GM19193 (cell line): ENCODE data around the gene SEBOX.

Source experiments
- POLR2A ChIP-seq: IDR thresholded peaks from 4 replicates; pipeline ENCODE4 v1.6.1; 2011; ENCODE audit not compliant: insufficient read depth, insufficient read length; ENCODE audit errors: extremely low read depth

SEBOX gene

DNA sequence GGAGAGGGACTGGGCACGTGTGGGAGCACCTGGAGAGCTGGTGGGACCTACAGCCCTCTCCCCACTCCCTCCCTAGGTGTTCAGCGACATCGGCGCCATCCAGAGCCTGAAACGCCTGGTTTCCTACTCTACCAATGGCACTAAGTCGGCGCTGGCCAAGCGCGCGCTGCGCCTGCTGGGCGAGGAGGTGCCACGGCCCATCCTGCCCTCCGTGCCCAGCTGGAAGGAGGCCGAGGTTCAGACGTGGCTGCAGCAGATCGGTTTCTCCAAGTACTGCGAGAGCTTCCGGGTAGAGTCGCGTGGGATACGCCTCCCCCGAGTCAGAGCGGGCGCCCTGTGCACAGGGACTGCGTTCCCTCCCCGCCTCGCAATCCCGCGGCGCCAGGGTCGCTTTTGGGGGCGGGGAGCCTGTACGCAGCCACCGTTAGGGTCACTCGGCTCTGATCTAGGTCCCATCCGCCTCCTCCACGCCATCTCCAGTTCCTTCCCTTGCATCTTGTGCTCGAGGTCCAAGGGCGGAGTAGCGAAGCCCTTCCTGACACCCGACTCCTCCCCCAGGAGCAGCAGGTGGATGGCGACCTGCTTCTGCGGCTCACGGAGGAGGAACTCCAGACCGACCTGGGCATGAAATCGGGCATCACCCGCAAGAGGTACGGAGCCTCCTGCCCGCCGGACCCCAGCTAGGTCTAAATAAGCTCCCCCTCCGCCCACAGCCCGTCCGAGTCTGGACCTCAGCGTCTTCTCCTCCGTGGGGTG lies 19.5 kb upstream of the SEBOX start:
- TF ChIP-seq POLR2A, result peak; percentile 55

DNA sequence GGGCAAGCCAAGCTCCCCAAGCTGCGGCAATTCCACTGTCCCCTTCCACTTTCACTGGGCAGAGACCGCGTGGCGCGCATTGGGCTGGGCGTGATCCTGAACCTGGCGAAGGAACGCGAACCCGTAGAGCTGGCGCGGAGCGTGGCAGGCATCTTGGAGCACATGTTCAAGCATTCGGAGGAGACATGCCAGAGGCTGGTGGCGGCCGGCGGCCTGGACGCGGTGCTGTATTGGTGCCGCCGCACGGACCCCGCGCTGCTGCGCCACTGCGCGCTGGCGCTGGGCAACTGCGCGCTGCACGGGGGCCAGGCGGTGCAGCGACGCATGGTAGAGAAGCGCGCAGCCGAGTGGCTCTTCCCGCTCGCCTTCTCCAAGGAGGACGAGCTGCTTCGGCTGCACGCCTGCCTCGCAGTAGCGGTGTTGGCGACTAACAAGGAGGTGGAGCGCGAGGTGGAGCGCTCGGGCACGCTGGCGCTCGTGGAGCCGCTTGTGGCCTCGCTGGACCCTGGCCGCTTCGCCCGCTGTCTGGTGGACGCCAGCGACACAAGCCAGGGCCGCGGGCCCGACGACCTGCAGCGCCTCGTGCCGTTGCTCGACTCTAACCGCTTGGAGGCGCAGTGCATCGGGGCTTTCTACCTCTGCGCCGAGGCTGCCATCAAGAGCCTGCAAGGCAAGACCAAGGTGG lies 16.3 kb upstream of the SEBOX start:
- no peak for TF ChIP-seq POLR2A

DNA sequence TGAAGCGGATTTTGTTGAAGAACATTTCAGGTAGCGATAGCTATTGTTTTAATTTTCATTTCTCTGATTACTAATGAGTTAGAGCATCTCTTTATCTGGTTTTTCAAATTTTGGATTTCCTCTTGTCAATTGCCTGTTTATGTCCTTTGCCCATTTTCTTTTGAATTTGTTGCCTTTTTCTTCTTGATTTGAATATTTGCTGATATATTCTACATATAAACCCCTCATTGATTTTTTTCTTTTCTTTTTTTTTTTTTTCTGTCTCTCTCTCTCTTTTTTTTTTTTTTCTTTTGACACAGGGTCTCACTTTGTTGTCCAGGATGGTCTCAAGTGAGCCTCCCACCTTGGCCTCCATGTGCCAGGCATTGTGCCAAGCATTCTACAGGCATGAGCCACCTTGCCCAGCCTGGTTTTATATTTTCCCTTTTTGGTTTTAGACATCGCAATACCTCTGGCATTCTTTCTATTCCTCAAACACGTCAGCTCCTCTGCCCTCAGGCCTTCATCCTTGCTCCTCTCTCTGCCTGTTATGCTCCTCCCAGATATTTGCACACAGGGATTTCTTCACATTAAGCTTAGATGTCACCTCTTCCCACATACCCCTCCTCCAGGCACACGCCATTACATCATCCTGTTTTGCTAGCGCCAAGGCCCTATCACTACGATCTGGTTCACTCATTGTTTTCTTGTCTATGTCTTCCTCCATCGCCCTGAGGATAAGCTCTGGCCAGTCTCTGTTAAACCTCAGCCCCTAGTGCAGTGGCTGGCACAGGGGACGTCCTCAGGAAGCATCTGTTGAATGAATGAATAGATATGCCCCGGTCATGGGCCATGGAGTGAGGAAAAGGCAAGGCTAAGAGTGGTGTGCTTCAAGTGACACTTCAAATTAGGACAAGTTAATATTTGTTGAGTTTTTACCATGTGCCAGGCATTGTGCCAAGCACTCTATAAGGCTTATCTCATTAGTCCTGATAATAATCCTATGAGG lies 15.1 kb upstream of the SEBOX start:
- no peak for TF ChIP-seq POLR2A

DNA sequence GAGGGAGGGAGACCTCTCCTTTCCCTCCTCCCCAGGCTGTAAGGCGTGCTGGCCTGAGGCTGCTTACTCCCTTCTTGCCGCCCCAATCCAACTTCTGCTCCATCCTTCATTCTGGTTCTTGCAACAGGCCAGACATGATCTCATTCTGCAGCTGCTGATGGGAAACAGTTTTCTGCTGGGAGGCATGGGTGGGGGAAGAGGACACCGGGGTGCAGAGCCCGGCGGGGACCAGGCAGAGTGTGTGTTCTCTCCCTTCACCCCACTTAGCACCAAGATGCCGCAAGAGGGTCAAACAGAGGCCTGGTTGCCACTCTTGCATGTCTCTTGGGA lies 7.9 kb upstream of the SEBOX start:
- TF ChIP-seq POLR2A, result no peak

DNA sequence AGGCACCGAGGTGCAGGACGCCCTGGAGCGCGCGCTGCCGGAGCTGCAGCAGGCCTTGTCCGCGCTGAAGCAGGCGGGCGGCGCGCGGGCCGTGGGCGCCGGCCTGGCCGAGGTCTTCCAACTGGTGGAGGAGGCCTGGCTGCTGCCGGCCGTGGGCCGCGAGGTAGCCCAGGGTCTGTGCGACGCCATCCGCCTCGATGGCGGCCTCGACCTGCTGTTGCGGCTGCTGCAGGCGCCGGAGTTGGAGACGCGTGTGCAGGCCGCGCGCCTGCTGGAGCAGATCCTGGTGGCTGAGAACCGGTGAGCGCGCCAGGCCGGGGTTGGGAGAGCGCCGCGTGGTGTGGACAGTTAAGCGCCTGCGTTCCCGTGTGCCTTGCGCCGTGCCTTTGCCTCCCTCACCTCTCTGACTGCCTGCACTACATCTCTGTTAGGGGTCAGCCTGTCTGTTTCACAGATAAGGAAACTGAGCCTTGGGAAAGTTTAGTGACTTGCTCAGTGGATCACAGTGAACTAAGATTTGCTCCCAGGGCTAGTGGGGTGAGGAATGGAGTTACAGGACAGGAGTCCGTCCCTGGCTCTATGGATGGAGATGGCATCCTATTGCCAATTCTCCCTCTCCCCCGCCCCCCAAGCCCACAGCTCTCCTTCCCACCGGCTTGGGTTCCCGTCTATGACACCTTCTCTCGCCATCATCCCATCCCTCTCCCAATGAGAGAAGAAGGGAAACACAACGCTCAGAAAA lies 7.4 kb upstream of the SEBOX start:
- no peak for TF ChIP-seq POLR2A

DNA sequence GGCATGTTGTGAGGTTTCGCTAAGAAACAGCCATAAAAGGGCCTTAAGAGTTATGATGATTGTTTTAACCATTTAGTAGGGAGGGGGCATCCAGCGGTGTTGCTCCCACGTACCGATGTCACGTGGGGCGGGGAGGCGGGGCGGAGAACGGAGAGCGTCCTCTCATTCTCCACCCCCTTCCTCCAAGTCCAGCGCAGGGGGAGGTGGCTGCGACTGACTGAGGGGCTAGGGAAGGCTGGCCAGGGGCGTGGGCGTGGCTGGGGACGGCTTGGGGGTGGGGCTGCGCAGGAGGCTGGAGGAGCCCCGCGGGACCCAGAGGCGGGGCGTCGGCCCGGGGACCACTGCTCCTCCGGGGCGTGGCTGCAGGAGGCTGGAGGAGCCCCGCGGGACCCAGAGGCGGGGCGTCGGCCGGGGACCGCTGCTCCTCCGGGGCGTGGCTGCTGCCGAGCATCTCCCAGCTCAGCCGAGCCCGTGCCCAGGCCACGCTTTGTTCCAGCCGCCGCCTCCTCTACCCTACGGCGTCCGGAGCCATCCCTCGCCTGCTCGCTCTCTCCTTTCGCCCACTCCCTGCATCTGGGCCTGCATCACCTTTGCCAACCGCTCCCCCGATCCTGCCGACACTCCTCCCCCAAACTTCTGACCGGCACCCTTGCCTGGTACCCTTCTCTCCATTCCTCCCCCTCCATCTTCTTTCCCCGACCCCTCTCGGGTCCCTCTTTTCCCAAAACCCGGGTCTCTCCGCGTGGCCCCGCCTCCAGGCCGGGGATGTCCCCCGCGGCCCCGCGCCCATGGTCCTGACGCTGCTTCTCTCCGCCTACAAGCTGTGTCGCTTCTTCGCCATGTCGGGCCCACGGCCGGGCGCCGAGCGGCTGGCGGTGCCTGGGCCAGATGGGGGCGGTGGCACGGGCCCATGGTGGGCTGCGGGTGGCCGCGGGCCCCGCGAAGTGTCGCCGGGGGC lies 6.5 kb upstream of the SEBOX start, which contains the start of gene SARM1:
SARM1 (plus strand) TSS at position 450 of the 958 bp plus-strand sequence; CDS start at position 789, 339 bp downstream.
- peak; percentile 43 for TF ChIP-seq POLR2A

DNA sequence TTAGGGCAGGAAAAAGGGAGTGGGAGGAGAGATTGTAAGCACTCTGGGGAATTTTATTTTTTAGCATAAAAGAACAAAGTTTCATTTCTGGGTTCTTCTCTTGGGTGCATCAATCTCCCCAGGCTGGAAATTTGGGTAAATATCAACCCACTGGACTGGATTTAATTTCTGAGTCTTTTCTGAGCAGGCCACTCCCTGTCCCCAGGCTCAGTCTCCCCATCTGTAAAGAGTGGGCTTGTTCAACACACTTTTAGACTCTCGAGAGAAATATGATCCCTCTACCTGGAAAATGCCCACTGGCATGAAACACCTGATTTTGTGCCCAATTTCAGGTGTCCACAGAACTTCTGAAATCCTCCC lies 5.7 kb upstream of the SEBOX start:
- TF ChIP-seq POLR2A, result no peak

DNA sequence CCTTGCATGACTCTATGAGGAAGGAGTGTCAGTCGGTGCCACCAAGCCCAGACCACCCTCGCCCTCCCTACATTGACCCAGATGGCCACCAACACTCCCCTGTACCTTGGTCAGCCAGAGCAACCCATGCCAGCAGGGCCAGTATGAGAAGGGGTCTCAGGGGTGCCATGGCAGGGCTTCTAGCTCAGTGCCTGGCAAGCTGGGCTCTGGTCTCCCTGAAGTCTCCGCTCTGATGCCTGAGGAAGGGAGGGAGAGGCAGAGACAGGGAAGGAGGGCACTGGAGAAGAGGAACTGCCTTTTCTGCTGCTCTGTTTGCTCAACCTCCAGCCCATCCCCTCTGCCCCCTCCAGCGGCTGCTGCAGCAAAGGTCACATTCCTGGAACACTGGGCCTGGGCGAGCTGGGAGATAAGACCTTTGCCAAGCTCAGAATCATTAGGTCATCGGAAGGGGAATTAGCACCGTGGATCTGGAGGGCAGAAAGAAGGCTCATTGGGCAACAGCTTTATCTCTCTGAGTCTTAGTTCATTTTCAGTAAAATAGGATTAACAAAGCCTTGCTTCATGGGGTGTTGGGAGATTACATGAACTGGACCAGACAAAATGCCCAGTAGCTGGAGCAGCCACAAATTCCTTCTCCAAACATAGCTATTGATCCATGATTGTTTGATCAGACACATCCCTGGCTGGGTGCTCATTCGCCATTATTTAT lies 5.2 kb upstream of the SEBOX start, which contains the start of gene VTN:
VTN (minus strand) TSS at position 273 of the 709 bp plus-strand sequence; CDS start at position 169, 104 bp downstream.
- no peak for TF ChIP-seq POLR2A

DNA sequence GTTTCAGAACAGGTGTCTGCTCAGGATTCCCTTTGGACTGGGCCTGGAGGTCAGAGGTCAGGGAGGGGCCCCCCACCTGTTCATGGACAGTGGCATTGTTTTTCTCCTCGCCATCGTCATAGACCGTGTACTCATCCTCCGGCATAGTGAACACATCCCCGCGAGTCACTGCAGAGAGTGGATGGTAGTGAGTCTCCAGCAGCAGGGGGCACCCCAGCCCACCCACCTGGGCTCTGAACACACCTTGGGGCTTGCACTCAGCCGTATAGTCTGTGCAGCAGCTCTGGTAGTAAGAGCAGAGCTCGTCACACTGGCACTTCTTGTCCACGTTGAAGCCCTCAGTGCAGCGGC lies 4.7 kb upstream of the SEBOX start:
- no peak for TF ChIP-seq POLR2A

DNA sequence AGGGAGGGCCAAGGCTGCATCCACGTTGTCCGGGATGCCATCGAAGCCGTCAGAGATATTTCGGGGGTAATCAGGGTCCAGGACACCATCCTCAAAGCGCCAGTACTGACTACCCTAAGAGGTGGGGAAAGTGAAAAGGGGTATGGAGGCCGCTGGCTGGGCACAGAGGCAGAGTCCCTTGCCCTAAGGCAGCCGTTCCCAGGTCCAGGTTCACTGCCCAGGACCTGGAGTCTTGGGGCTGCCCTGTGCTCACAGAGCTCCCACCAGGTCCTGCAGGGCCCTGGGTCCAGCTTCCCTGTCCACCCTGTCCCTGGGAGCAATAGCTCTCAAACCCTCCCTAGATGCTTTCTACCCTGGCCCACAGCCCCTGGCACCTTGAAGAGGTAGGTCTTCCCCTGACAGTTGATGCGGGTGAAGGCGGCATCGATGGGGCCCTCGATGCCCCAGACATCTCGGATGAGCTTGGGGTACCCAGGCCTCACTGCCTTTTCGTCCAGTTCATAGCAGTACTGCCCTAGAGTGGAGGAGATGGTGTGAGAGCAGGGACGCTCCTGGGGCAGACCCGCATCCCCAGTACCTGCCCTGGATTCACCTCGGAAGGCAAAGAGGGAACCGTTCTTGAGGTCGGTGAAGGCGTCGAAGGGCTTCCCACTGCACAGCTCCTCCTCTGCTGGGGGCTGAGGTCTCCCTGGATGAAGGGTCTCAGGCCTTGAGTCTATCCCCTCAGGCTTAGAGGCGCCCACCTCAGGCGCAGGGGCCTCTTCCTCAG lies 4.1 kb upstream of the SEBOX start:
- no peak for TF ChIP-seq POLR2A

DNA sequence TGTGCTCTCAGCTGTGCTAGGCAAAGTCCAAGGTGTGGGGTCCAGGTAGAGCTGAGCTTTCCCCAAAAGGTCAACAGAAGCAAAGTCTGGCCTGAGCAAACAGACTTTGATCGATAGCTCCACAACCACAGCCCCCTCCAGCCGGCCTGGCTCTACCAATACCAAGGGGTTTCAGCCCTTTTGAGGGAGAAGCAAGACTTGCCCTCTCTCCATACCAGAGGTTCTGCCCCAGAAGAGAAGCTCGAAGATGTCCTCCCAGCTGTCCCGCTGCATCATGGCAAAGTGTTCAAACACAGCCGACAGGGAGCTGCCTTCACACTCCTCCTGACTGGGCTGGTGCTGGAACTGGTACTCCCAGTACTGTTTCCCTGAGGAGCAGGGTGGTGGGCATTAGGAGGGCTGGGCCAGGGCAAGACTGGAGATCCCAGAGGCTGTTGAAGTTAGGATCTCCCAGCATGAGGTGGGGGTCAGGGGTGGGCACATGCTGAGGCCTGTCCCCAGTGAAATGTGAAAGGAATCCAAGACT lies 3.4 kb upstream of the SEBOX start:
- no peak for TF ChIP-seq POLR2A

DNA sequence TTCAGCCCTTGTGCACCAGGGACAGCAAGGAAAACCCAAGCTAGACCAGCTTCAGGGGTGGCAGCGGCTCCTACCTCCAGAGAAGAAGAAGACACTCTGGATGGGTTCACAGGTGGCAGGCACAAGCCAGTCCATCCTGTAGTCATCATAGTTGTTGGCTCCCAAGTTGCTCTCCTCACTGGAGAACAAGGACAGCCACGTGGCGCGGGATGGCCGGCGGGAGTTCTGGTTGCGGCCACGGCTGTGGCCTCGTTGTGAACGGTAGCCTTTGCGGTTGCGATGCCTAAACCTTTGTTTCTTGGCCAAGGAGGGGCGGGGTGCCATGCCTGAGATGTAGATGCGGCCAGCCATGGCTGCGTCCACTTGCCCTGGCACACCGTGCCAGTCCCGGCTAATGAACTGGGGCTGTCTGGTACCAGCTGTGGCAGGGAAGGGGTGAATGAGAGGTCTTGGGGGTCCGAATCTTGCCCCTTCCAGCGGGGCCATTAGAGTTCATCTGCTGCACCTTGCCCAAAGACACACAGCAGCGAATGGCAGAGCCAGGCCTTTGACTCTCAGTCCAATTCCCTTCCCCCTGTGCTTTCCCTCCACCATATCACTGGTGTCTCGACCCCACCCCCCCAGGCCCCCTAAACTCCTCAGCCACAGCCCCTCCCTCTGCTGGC lies 2.8 kb upstream of the SEBOX start:
- TF ChIP-seq POLR2A, result no peak

DNA sequence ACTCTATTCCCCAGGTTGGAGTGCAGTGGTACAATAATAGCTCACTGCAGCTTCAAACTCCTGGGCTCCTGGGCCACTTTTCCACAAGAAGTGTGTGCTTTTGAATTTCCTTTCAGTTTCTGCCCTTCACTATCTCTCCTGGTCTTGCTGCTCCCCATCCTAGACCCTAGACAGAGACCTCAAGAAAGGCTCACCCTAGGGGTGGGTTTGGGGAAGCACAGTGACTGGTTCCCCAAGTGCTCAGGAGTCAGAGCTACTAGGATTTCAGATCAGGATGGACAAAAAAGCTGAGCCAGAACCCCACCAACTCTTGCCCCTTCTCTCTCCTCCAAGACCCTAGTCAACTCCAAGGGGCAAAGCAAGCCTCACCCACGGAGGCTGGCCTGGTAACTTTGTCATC lies 1.6 kb upstream of the SEBOX start:
- no peak for TF ChIP-seq POLR2A
